Measurements from ENCODE around the gene AKAP3.

The AKAP3 gene

GRCh38 chr12:4591180-4591687 is 57.6 kb downstream of the AKAP3 start:
- DNase-seq, result no peak

GRCh38 chr12:4589941-4590340 is 58.9 kb downstream of the AKAP3 start:
- DNase-seq, result no peak

- DNase-seq, result no peak
Measured at GRCh38 chr12:4588916-4589315, 59.9 kb downstream of the AKAP3 start.

GRCh38 chr12:4587108-4587507 is 61.7 kb downstream of the AKAP3 start:
- no peak for DNase-seq

GRCh38 chr12:4586500-4586899 is 62.4 kb downstream of the AKAP3 start:
- no peak for DNase-seq

GRCh38 chr12:4584896-4585295 is 64.0 kb downstream of the AKAP3 start:
- DNase-seq, result no peak

- no peak for DNase-seq
Measured at GRCh38 chr12:4584281-4584680, 64.6 kb downstream of the AKAP3 start.

- DNase-seq, result no peak
Measured at GRCh38 chr12:4580281-4580688, 68.6 kb downstream of the AKAP3 start.

GRCh38 chr12:4579305-4580102 is 69.3 kb downstream of the AKAP3 start:
- DNase-seq, result no peak

GRCh38 chr12:4572680-4573079 is 76.2 kb downstream of the AKAP3 start:
- no peak for DNase-seq

- no peak for DNase-seq
Measured at GRCh38 chr12:4569261-4569660, 79.6 kb downstream of the AKAP3 start.

- DNase-seq, result no peak
Measured at GRCh38 chr12:4567073-4567881, 81.6 kb downstream of the AKAP3 start.

- DNase-seq, result no peak
Measured at GRCh38 chr12:4566474-4566873, 82.4 kb downstream of the AKAP3 start.

All from NCI-H2171 (cell line).